ENCODE measurements around the gene CLPTM1. TPM values are rescaled to one million over a fixed set of nuclear protein-coding genes. Genes with fewer than 3 reads are reported as not detected.

CLPTM1 gene
- total RNA-seq, 3 donors from 2014 or later: 98.3 to 125 (median 114) TPM

DNA sequence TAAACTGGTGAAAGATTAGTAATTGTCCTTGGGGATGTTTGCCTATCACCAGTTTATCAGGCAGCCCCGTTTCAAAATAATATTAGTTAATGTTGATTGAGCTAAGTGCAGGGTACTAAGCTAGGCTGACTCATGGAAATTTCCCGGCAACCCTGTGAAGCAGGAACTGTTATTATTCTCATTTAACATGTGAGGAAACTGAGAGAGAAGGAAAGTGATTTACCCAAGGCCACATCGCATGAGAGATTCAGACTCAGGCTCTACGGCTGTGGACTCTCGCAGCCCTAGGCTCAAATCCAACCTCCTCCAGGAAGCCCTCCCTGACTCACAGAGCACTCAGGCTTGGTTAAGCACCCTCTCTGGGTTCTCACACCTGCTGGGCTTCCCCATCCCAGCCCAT is 19.7 kb downstream of the CLPTM1 start:
- no peak for TF ChIP-seq CTCF (IDR thresholded peaks at IDR 0.05)
- H3K9me3 ChIP-seq: no peaks in the 10 kb centered on the region
- H3K4me3 ChIP-seq: no peak overlapping the region
- DNase-seq (no peak), ATAC-seq (no peak)
- intact Hi-C loops (cut with DNase I, micrococcal nuclease): no loop called here
- no peaks in the 10 kb centered on the region for H3K4me1 ChIP-seq (ENCODE audit: low read depth)
- H3K36me3 ChIP-seq (ENCODE audit: low read depth): peaks cover 12% of the 10 kb centered on the region

- ATAC-seq (no peak), DNase-seq (no peak)
- intact Hi-C loops (cut with DNase I, micrococcal nuclease): no loop called here
- H3K36me3 ChIP-seq (ENCODE audit: low read depth): peaks cover 12% of the 10 kb centered on the region
- no peak overlapping the region for H3K4me3 ChIP-seq
- no peaks in the 10 kb centered on the region for H3K9me3 ChIP-seq
- TF ChIP-seq CTCF (IDR thresholded peaks at IDR 0.05): no peak
- no peaks in the 10 kb centered on the region for H3K4me1 ChIP-seq (ENCODE audit: low read depth)
Observed at GRCh38 chr19:44975444-44975843, 20.3 kb downstream of the CLPTM1 start.

- Histone ChIP-seq H3K4me3 (no peak overlapping the region), H3K36me3 (ENCODE audit: low read depth) (no peaks in the 10 kb centered on the region), H3K4me1 (ENCODE audit: low read depth) (no peaks in the 10 kb centered on the region), H3K9me3 (no peaks in the 10 kb centered on the region)
- intact Hi-C loops (cut with DNase I, micrococcal nuclease): no loop called here
- no peak for ATAC-seq
- no peak for DNase-seq
- TF ChIP-seq CTCF (IDR thresholded peaks at IDR 0.05): no peak
Observed at GRCh38 chr19:44984005-44984404, 28.8 kb downstream of the CLPTM1 start.

DNA sequence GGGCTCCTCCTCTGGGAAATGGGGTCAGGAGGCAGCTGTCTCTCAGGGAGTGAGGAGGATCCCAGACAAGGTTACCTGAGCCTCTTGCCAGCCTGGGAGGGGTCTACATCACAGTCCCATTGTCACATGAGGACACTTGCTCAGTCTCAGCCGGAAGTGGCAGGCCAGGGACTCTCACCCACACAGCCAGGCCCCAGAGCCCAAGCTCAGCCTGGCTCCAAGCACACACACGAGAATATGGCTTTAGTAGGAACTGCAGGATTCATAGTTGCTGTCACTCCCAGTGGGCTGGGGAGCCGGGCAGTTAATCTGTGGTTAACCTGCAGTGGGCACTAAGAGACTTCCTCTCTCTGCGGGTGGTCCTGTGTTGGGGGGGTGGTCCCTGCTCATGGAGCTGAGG is 30.3 kb downstream of the CLPTM1 start:
- TF ChIP-seq CTCF (IDR thresholded peaks at IDR 0.05): no peak
- H3K36me3 ChIP-seq (ENCODE audit: low read depth): no peaks in the 10 kb centered on the region
- intact Hi-C loops (cut with DNase I, micrococcal nuclease): no loop called here
- DNase-seq (no peak), ATAC-seq (no peak)
- no peaks in the 10 kb centered on the region for H3K4me1 ChIP-seq (ENCODE audit: low read depth)
- no peaks in the 10 kb centered on the region for H3K9me3 ChIP-seq
- H3K4me3 ChIP-seq: no peak overlapping the region

GRCh38 chr19:44986389-44986788 is 31.2 kb downstream of the CLPTM1 start:
- Histone ChIP-seq H3K9me3 (no peaks in the 10 kb centered on the region), H3K4me3 (no peak overlapping the region), H3K4me1 (ENCODE audit: low read depth) (no peaks in the 10 kb centered on the region), H3K36me3 (ENCODE audit: low read depth) (no peaks in the 10 kb centered on the region)
- no peak for DNase-seq
- no peak for ATAC-seq
- TF ChIP-seq CTCF (IDR thresholded peaks at IDR 0.05): no peak
- intact Hi-C loops (cut with DNase I, micrococcal nuclease): no loop called here

DNA sequence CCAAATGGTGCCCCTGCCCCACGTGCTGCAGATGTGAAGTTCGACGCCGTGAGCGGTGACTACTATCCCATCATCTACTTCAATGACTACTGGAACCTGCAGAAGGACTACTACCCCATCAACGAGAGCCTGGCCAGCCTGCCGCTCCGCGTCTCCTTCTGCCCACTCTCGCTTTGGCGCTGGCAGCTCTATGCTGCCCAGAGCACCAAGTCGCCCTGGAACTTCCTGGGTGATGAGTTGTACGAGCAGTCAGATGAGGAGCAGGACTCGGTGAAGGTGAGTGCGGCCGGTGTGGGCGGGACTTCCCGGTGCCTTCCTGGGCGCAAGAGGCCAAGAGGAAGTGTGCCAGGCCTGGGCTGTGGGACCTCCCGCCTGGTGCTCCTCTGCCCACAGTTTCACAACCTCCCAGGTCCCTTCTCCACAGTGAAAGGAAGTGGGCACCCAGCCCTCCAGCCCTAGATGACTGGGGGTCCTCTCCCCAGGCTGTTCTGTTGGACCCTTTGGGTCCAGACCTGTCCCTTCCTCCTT is 32.0 kb downstream of the CLPTM1 start:
- DNase-seq (no peak), ATAC-seq (no peak)
- no peak for TF ChIP-seq CTCF (IDR thresholded peaks at IDR 0.05)
- Histone ChIP-seq H3K36me3 (ENCODE audit: low read depth) (no peaks in the 10 kb centered on the region), H3K4me1 (ENCODE audit: low read depth) (no peaks in the 10 kb centered on the region), H3K9me3 (no peaks in the 10 kb centered on the region), H3K4me3 (no peak overlapping the region)
- intact Hi-C loops (cut with DNase I, micrococcal nuclease): no loop called here

Data from mucosa of descending colon (tissue), 3 donors.